ENCODE data around the gene C16orf74. TPM values are rescaled to one million over a fixed set of nuclear protein-coding genes. Genes with fewer than 3 reads are reported as not detected.

The C16orf74 gene
- total RNA-seq, 1 donor from 2014 or later: 2.3 TPM

DNA sequence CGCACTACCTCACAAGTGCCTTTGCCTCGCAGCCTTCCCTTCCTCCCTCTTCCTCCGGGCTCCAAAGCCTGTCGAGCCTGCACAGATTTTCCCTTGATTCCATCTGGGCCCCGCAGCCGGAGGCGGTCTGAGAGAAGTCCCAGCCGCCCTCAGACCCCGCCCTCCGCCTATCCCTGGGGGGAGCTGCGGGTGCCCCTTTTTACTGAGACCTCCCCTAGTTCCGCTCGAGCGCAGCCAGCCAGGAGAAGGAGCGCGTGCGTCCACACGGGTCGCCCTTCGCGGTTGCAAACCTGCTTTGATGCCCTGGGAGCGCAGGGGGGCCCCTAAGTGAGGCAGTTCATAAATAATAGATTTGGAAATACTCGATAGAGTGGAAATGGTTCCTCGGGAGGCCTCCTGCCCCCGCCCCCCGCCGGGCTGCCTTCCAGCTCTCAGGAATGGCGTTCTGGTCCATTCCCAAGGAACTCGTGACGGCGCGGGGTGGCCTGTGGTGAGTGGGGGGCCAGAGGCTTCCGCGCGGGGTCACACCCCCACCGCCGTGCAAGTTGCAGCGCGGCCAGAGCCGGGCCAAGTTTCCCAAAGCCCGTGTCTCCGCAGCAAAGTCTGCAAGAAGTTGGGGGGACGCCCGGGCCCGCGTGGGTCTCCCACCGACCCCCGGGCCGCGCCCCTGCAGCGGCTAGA, 610 bp downstream of the C16orf74 start:
- H3K36me3 ChIP-seq: no peaks in the 10 kb centered on the region
- DNase-seq: peak; percentile 27

DNA sequence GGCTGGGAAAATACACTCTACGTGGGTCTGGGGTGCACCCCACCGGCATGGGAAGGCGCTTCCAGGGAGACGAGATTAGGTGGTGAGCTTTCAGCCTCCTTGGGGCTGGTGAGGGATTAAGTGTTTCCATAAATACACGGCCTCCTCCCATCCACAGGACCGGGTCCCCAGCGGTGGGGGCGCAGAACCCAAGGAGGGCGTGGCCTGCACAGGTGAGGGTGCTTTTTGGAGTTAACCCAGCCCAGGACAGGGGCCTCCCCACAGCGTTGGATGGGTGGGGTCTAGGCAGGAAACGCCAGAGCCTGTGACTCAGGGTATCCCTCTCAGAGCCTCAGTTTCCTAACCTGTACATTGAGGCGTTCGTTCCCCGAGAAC, 1.1 kb downstream of the C16orf74 start:
- peaks cover 3% of the 10 kb centered on the region for H3K27me3 ChIP-seq (ENCODE audit: low read depth)
- no peaks in the 10 kb centered on the region for H3K36me3 ChIP-seq
- intact Hi-C loops (cut with micrococcal nuclease): no loop called here
- peaks cover 38% of the 10 kb centered on the region for H3K4me1 ChIP-seq
- H3K9me3 ChIP-seq (replicated peaks): no peaks in the 10 kb centered on the region
- H3K27ac ChIP-seq (replicated peaks): no peak overlapping the region
- H3K4me3 ChIP-seq: peak overlapping the region; percentile 77
- DNase-seq: no peak
- TF ChIP-seq, protein P1, sequence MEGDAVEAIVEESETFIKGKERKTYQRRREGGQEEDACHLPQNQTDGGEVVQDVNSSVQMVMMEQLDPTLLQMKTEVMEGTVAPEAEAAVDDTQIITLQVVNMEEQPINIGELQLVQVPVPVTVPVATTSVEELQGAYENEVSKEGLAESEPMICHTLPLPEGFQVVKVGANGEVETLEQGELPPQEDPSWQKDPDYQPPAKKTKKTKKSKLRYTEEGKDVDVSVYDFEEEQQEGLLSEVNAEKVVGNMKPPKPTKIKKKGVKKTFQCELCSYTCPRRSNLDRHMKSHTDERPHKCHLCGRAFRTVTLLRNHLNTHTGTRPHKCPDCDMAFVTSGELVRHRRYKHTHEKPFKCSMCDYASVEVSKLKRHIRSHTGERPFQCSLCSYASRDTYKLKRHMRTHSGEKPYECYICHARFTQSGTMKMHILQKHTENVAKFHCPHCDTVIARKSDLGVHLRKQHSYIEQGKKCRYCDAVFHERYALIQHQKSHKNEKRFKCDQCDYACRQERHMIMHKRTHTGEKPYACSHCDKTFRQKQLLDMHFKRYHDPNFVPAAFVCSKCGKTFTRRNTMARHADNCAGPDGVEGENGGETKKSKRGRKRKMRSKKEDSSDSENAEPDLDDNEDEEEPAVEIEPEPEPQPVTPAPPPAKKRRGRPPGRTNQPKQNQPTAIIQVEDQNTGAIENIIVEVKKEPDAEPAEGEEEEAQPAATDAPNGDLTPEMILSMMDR (IDR thresholded peaks at IDR 0.05; ENCODE audit: borderline replicate concordance): no peak

More for the DNA sequence above, 610 bp downstream of the C16orf74 start:
- Histone ChIP-seq H3K4me3 (peak overlapping the region; percentile 77), H3K27ac (replicated peaks) (no peak overlapping the region), H3K4me1 (peaks cover 38% of the 10 kb centered on the region), H3K9me3 (replicated peaks) (no peaks in the 10 kb centered on the region), H3K27me3 (ENCODE audit: low read depth) (peaks cover 3% of the 10 kb centered on the region)
- TF ChIP-seq, protein P1 (IDR thresholded peaks at IDR 0.05; ENCODE audit: borderline replicate concordance): peak; percentile 14
- intact Hi-C loops (cut with micrococcal nuclease): no loop called here

DNA sequence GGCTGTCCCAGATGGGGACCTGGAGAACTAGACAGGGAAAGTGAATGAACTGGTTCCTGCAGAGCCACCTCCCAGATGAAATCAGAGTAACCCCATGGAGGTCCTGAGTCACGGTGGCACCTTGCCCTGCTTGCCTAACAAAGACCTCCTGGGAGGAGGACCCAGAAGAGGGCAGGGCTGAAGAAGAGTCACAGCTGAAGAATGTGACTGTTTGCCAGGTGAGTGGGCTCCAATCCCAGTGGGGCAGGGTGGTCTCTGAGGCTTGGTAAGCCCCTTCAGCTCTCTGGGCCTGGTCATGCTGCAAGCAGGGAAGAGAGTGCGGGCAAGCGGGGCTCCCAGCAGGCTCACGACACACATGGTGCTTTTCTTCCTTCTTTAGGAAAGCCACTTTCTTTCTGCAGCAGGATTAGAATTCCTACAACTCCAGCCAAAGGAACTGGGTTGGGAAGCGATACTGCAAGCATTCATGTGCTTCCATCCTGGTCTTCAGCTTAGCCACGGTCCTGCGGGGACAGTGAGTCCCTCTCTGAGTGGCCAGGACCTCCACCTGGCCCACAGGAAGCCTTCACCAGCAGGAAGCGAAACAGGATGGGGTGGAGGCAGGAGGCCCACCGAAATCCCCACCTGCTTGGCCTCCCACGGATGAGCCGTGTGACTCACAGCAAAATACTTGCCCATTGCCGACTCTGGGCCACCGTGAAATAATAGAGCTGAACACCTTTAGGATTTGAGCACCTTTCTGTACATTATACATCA, 4.3 kb downstream of the C16orf74 start:
- TF ChIP-seq, protein P1 (IDR thresholded peaks at IDR 0.05; ENCODE audit: borderline replicate concordance): no peak
- intact Hi-C loops (cut with micrococcal nuclease): no loop called here
- DNase-seq: no peak

DNA sequence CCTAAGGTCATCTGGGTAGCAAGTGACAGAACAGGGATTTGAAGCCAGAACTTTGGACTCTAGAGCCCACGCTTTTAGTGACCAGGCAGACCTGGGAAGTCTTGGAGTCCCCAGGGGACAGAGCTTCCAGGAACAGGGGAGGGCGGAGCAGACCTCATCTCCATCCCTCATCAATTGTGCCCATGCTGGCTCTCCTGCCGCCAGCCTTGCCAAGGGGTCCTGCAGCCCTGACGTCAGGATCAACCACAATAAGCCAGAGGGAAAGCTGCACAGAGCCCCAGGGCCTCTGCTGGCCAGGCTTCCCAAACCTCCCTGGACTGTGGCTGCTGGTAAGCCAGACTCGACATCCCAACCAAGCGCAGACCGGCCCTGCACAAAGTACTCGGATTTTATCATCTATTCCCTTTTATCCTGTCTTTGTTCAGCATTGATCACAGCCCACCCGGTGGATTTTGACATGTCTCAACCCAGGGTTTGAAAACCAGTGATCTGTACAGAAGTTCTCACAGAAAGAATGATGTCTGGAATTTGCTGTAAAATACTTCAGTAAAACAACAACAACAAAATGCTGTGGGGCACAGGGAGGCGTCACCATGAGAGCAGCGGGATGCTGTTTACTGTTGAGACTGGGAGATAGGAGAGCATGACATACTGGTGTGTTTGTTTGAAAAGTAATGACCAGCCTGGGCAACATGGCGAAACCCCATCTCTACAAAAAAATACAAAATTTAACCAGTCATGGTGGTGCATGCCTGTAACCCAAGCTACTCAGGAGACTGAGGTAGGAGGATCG, 11.8 kb downstream of the C16orf74 start:
- intact Hi-C loops (cut with micrococcal nuclease): no loop called here
- H3K27ac ChIP-seq (replicated peaks): no peak overlapping the region

More for the DNA sequence above, 4.3 kb downstream of the C16orf74 start:
- Histone ChIP-seq H3K4me1 (peaks cover 20% of the 10 kb centered on the region), H3K27ac (replicated peaks) (no peak overlapping the region), H3K27me3 (ENCODE audit: low read depth) (peaks cover 3% of the 10 kb centered on the region), H3K9me3 (replicated peaks) (no peaks in the 10 kb centered on the region), H3K4me3 (no peak overlapping the region), H3K36me3 (no peaks in the 10 kb centered on the region)

DNA sequence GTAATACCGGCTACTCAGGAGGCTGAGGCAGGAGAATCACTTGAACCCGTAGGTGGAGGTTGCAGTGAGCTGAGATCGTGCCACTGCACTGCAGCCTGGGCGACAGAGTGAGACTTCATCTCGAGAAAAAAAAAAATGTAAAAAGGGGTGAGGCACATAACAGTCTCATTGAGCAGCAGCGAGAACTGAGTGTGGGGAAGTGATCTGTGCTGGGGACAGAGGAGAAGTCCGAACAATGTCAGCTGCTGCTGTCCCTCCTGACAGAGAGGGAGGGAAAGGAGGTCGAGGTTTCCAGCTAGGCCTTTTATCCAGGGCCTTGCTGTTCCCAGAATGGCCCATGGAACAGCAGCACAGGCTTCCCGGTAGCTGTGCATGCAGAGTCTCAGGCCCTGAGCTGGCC, 14.0 kb downstream of the C16orf74 start:
- Histone ChIP-seq H3K36me3 (no peaks in the 10 kb centered on the region), H3K27me3 (ENCODE audit: low read depth) (no peaks in the 10 kb centered on the region), H3K27ac (replicated peaks) (no peak overlapping the region), H3K9me3 (replicated peaks) (no peaks in the 10 kb centered on the region), H3K4me1 (no peaks in the 10 kb centered on the region), H3K4me3 (no peak overlapping the region)
- intact Hi-C loops (cut with micrococcal nuclease): no loop called here
- TF ChIP-seq, protein P1 (IDR thresholded peaks at IDR 0.05; ENCODE audit: borderline replicate concordance): no peak
- no peak for DNase-seq

More for the DNA sequence above, 11.8 kb downstream of the C16orf74 start:
- TF ChIP-seq, protein P1 (IDR thresholded peaks at IDR 0.05; ENCODE audit: borderline replicate concordance): no peak
- no peaks in the 10 kb centered on the region for H3K4me1 ChIP-seq
- H3K36me3 ChIP-seq: no peaks in the 10 kb centered on the region
- H3K27me3 ChIP-seq (ENCODE audit: low read depth): no peaks in the 10 kb centered on the region
- H3K9me3 ChIP-seq (replicated peaks): no peaks in the 10 kb centered on the region
- DNase-seq: no peak
- no peak overlapping the region for H3K4me3 ChIP-seq
